H9 (cell line): ENCODE data around the gene TBC1D8. TPM values are rescaled to one million over a fixed set of nuclear protein-coding genes. Genes with fewer than 3 reads are reported as not detected.

Source experiments
- DNase-seq: peaks from one replicate; pipeline ENCODE4 v3.0.0-alpha.2; 2017
- H2AFZ ChIP-seq: one replicate; pipeline ENCODE4 v1.6.1; 2013; ENCODE audit warnings: mild to moderate bottlenecking, low read length, control low read depth, moderate library complexity
- H2AK5ac ChIP-seq: 2 replicates; pipeline ENCODE4 v1.6.1; 2013; ENCODE audit warnings: low read length, control low read depth, mixed read lengths; ENCODE audit not compliant: insufficient read length
- H2BK120ac ChIP-seq: one replicate; pipeline ENCODE4 v1.6.1; 2013; ENCODE audit warnings: low read depth, mild to moderate bottlenecking, low read length, control low read depth, inconsistent platforms; ENCODE audit not compliant: poor library complexity, severe bottlenecking
- H2BK12ac ChIP-seq: 2 replicates; pipeline ENCODE4 v1.6.1; 2013; ENCODE audit warnings: low read length, control low read depth, mixed read lengths, low read depth; ENCODE audit not compliant: insufficient read length
- H2BK15ac ChIP-seq: 2 replicates; pipeline ENCODE4 v1.6.1; 2013; ENCODE audit warnings: low read depth, low read length, control low read depth
- H2BK20ac ChIP-seq: one replicate; pipeline ENCODE4 v1.6.1; 2013; ENCODE audit warnings: low read depth, mild to moderate bottlenecking, low read length, control low read depth, inconsistent platforms; ENCODE audit not compliant: poor library complexity, severe bottlenecking
- H2BK5ac ChIP-seq: 2 replicates; pipeline ENCODE4 v1.6.1; 2013; ENCODE audit warnings: low read length, control low read depth, mixed read lengths; ENCODE audit not compliant: insufficient read length
- H3K14ac ChIP-seq: 2 replicates; pipeline ENCODE4 v1.6.1; 2013; ENCODE audit warnings: low read length, control low read depth; ENCODE audit not compliant: insufficient read depth
- H3K18ac ChIP-seq: 2 replicates; pipeline ENCODE4 v1.6.1; 2013; ENCODE audit warnings: low read depth, mild to moderate bottlenecking, mixed read lengths, low read length, control low read depth; ENCODE audit not compliant: insufficient read length
- H3K23ac ChIP-seq: 2 replicates; pipeline ENCODE4 v1.6.1; 2013; ENCODE audit warnings: low read length, control low read depth, mixed read lengths, low read depth; ENCODE audit not compliant: insufficient read length
- H3K23me2 ChIP-seq: 2 replicates; pipeline ENCODE4 v1.6.1; 2013; ENCODE audit warnings: low read depth, mild to moderate bottlenecking, mixed read lengths, low read length, control low read depth; ENCODE audit not compliant: insufficient read length, poor library complexity, severe bottlenecking
- H3K27ac ChIP-seq: 2 replicates; pipeline ENCODE4 v1.5.1; 2013; ENCODE audit warnings: low read length, control low read depth, mixed read lengths, low read depth; ENCODE audit not compliant: insufficient read length
- H3K27me3 ChIP-seq: 2 replicates; pipeline ENCODE4 v1.6.1; 2013; ENCODE audit warnings: low read length, control low read depth, inconsistent platforms; ENCODE audit not compliant: insufficient read depth
- H3K4ac ChIP-seq: 2 replicates; pipeline ENCODE4 v1.6.1; 2013; ENCODE audit warnings: low read depth, mild to moderate bottlenecking, control low read depth, inconsistent platforms, low read length, moderate library complexity
- H3K4me1 ChIP-seq: 2 replicates; pipeline ENCODE4 v1.6.1; 2013; ENCODE audit warnings: low read length, control low read depth, inconsistent platforms; ENCODE audit not compliant: insufficient read depth
- H3K4me2 ChIP-seq: 2 replicates; pipeline ENCODE4 v1.6.1; 2013; ENCODE audit warnings: low read length, control low read depth, mixed read lengths; ENCODE audit not compliant: insufficient read length, insufficient read depth
- H3K56ac ChIP-seq: 2 replicates; pipeline ENCODE4 v1.6.1; 2013; ENCODE audit warnings: low read depth, mild to moderate bottlenecking, mixed read lengths, low read length, control low read depth; ENCODE audit not compliant: insufficient read length
- H3K79me1 ChIP-seq: 2 replicates; pipeline ENCODE4 v1.6.1; 2013; ENCODE audit warnings: low read depth, mild to moderate bottlenecking, moderate library complexity, low read length, control low read depth, inconsistent platforms; ENCODE audit not compliant: insufficient read depth, poor library complexity, severe bottlenecking
- H3K79me2 ChIP-seq: 2 replicates; pipeline ENCODE4 v1.6.1; 2013; ENCODE audit warnings: low read length, control low read depth, inconsistent platforms; ENCODE audit not compliant: insufficient read depth
- H3K9ac ChIP-seq: 2 replicates; pipeline ENCODE4 v1.6.1; 2013; ENCODE audit warnings: low read length, control low read depth, mixed read lengths; ENCODE audit not compliant: insufficient read length; ENCODE audit errors: extremely low read depth
- H3K9me3 ChIP-seq: one replicate; pipeline ENCODE4 v1.6.1; 2013; ENCODE audit warnings: low read depth, low read length, inconsistent platforms; ENCODE audit not compliant: control insufficient read depth
- H3T11ph ChIP-seq: one replicate; pipeline ENCODE4 v1.6.1; 2013; ENCODE audit warnings: mild to moderate bottlenecking, low read length, control low read depth, inconsistent platforms
- H4K20me1 ChIP-seq: one replicate; pipeline ENCODE4 v1.6.1; 2013; ENCODE audit not compliant: control insufficient read depth, insufficient read length, insufficient read depth
- H4K5ac ChIP-seq: 2 replicates; pipeline ENCODE4 v1.6.1; 2013; ENCODE audit warnings: low read depth, mild to moderate bottlenecking, mixed read lengths, low read length, control low read depth; ENCODE audit not compliant: insufficient read length
- H4K8ac ChIP-seq: replicated peaks from 2 replicates; pipeline ENCODE4 v1.6.1; 2013; ENCODE audit warnings: low read length, control low read depth, mixed read lengths, low read depth; ENCODE audit not compliant: insufficient read length
- H4K91ac ChIP-seq: 2 replicates; pipeline ENCODE4 v1.6.1; 2013; ENCODE audit warnings: low read depth, mild to moderate bottlenecking, moderate library complexity, mixed read lengths, low read length, control low read depth; ENCODE audit not compliant: insufficient read length
- H3K27ac Mint-ChIP-seq, 3 experiments: 2 replicates in 2 of 3; 3 replicates in 1 of 3; pipeline ENCODE4 v1.8.0; 2020 to 2021; ENCODE audit warnings: mixed read lengths in 3 of 3, mild to moderate bottlenecking in 1 of 3, moderate library complexity in 1 of 3
- H3K27me3 Mint-ChIP-seq: 2 replicates; pipeline ENCODE4 v1.8.0; 2021; ENCODE audit warnings: low read depth, mild to moderate bottlenecking, moderate library complexity, mixed read lengths
- H3K36me3 Mint-ChIP-seq, 3 experiments: 2 replicates in 2 of 3; 3 replicates in 1 of 3; pipeline ENCODE4 v1.8.0; 2020 to 2021; ENCODE audit warnings: low read depth in 3 of 3, mixed read lengths in 3 of 3; ENCODE audit not compliant: insufficient read depth in 1 of 3
- H3K4me1 Mint-ChIP-seq, 2 experiments: 2 replicates each; pipeline ENCODE4 v1.8.0; 2020; ENCODE audit warnings: mixed read lengths in 2 of 2
- H3K4me3 Mint-ChIP-seq, 2 experiments: 2 replicates in 1 of 2; 3 replicates in 1 of 2; pipeline ENCODE4 v1.8.0; 2020 to 2021; ENCODE audit warnings: mild to moderate bottlenecking in 2 of 2, mixed read lengths in 2 of 2, moderate library complexity in 1 of 2
- H3K9me3 Mint-ChIP-seq, 2 experiments: 2 replicates in 1 of 2; 3 replicates in 1 of 2; pipeline ENCODE4 v1.8.0; 2020; ENCODE audit warnings: mild to moderate bottlenecking in 2 of 2, mixed read lengths in 2 of 2, moderate library complexity in 1 of 2
- WGBS: extraction: QIAGEN DNeasy Blood & Tissue Kit; methylation state at CpG from one replicate; pipeline ENCODE4 v1.1.7; 2013; ENCODE audit warnings: missing lambda C conversion rate, low lambda C conversion rate, mixed read lengths; ENCODE audit not compliant: insufficient read length; ENCODE audit errors: extremely low coverage; 5-methylcytosine and 5-hydroxymethylcytosine counted together
- total RNA-seq: library from RNA; stranded (reverse); gene quantifications from 2 replicates; pipeline ENCODE4 v1.2.1, GENCODE V29; 2021
- TF ChIP-seq, protein P1 (sequence below): fragments of 200-600 bp; sonication (generic); conservative IDR thresholded peaks from 3 replicates; pipeline ENCODE4 v1.8.0; 2021; ENCODE audit warnings: antibody characterized with exemption, mild to moderate bottlenecking

TBC1D8 gene
- total RNA-seq, 1 experiment from 2014 or later = 16.6 TPM

DNA sequence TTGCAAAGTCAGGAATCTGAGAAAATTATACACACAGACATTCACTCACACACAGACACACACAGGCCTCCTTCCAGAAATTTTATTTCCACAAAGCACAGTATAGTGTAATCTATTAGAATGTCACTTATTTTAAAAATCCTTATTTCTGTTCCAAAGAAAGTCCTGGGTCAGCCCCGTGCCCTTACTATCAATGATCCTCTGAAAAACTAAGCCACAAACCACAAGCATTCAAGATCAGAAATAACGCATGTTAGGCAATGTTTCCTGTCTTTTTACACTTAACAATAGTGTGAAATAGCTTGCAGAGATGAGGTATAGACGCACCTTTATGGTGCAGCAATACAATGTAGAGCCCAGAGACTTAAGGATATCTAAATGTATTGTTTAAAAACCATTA is 25.8 kb downstream of the TBC1D8 start:
- no peak overlapping the region for H4K5ac ChIP-seq
- H3T11ph ChIP-seq = no peak overlapping the region
- peaks cover 8% of the 10 kb centered on the region; the same call in 1 of the 2 replicates for H3K4me1 ChIP-seq
- no peak overlapping the region for H4K91ac ChIP-seq
- H3K27ac ChIP-seq = no peak overlapping the region
- H2AK5ac ChIP-seq = no peak overlapping the region
- H3K27me3 Mint-ChIP-seq = no peaks in the 10 kb centered on the region
- no peak overlapping the region for H3K4me3 Mint-ChIP-seq
- no peak overlapping the region for H2AFZ ChIP-seq
- H2BK5ac ChIP-seq = no peak overlapping the region
- H3K23ac ChIP-seq = no peak overlapping the region
- no peak overlapping the region for H3K14ac ChIP-seq
- H3K56ac ChIP-seq = no peak overlapping the region
- H2BK12ac ChIP-seq = no peak overlapping the region
- H3K23me2 ChIP-seq = no peaks in the 10 kb centered on the region
- no CpG with 5 or more reads among the region's 3 CpGs for WGBS
- peaks cover 3% of the 10 kb centered on the region for H3K79me1 ChIP-seq
- H3K9me3 Mint-ChIP-seq = no peaks in the 10 kb centered on the region; a peak in 1 of 5 replicates
- no peak overlapping the region for H2BK15ac ChIP-seq
- peaks cover 24 to 40% of the 10 kb centered on the region in 2 experiments for H3K4me1 Mint-ChIP-seq
- H3K27ac Mint-ChIP-seq = no peak overlapping the region
- H2BK20ac ChIP-seq = no peak overlapping the region
- no peak overlapping the region for H3K18ac ChIP-seq
- TF ChIP-seq, protein P1, sequence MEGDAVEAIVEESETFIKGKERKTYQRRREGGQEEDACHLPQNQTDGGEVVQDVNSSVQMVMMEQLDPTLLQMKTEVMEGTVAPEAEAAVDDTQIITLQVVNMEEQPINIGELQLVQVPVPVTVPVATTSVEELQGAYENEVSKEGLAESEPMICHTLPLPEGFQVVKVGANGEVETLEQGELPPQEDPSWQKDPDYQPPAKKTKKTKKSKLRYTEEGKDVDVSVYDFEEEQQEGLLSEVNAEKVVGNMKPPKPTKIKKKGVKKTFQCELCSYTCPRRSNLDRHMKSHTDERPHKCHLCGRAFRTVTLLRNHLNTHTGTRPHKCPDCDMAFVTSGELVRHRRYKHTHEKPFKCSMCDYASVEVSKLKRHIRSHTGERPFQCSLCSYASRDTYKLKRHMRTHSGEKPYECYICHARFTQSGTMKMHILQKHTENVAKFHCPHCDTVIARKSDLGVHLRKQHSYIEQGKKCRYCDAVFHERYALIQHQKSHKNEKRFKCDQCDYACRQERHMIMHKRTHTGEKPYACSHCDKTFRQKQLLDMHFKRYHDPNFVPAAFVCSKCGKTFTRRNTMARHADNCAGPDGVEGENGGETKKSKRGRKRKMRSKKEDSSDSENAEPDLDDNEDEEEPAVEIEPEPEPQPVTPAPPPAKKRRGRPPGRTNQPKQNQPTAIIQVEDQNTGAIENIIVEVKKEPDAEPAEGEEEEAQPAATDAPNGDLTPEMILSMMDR = no peak
- H4K8ac ChIP-seq = no peak overlapping the region
- H4K20me1 ChIP-seq = no peaks in the 10 kb centered on the region
- H3K79me2 ChIP-seq = peaks cover 3% of the 10 kb centered on the region; the same call in 1 of the 2 replicates
- no peak overlapping the region for H3K9ac ChIP-seq
- no peaks in the 10 kb centered on the region for H3K9me3 ChIP-seq
- H3K36me3 Mint-ChIP-seq = peaks cover 0 to 5% (median 0%) of the 10 kb centered on the region in 3 experiments; a peak in 3 of 7 replicates
- no peak overlapping the region for H3K4ac ChIP-seq
- no peaks in the 10 kb centered on the region for H3K27me3 ChIP-seq
- no peak for DNase-seq
- no peak overlapping the region for H3K4me2 ChIP-seq
- H2BK120ac ChIP-seq = no peak overlapping the region
